Testis (tissue), 3 donors: ENCODE results near the gene PLEKHG5. TPM values are rescaled to one million over a fixed set of nuclear protein-coding genes. Genes with fewer than 3 reads are reported as not detected.

ENCODE experiments used
- DNase-seq: peaks from one replicate; pipeline ENCODE4 v3.0.0-alpha.2; 2019
- H3K27ac ChIP-seq, 2 donors: fragments of 200-600 bp; sonication (generic); one replicate each; pipeline ENCODE4 v1.5.1; 2019
- H3K27me3 ChIP-seq: fragments of 200-600 bp; sonication (generic); one replicate; pipeline ENCODE4 v1.5.1; 2019
- H3K36me3 ChIP-seq: fragments of 200-600 bp; sonication (generic); one replicate; pipeline ENCODE4 v1.5.1; 2017; ENCODE audit warnings: low read depth; ENCODE audit errors: missing control alignments
- H3K4me1 ChIP-seq: fragments of 200-600 bp; sonication (generic); one replicate; pipeline ENCODE4 v1.5.1; 2019
- H3K4me3 ChIP-seq, 2 donors: fragments of 200-600 bp; sonication (generic); one replicate each; pipeline ENCODE4 v1.5.1; 2017 to 2019
- H3K9me3 ChIP-seq: fragments of 200-600 bp; sonication (generic); one replicate; pipeline ENCODE4 v1.5.1; 2017
- CTCF ChIP-seq, 3 experiments: fragments of 450-650 bp in 2 of 3; fragments of 200-600 bp in 1 of 3; sonication (generic) in 1 of 3; IDR thresholded peaks; one replicate each; pipeline ENCODE4 v1.5.1; 2016 to 2019; ENCODE audit warnings: antibody characterized with exemption in 3 of 3, mild to moderate bottlenecking in 2 of 3, moderate library complexity in 1 of 3
- POLR2A ChIP-seq: fragments of 450-650 bp; IDR thresholded peaks from one replicate; pipeline ENCODE4 v1.6.1; 2017; ENCODE audit warnings: antibody characterized with exemption, mild to moderate bottlenecking, moderate library complexity
- WGBS, 2 donors: methylation state at CpG; one replicate each; pipeline ENCODE4 v1.1.5; 2018; 5-methylcytosine and 5-hydroxymethylcytosine counted together
- intact Hi-C: fragments of 100-400 bp; cut with DNase I; formaldehyde crosslinking; loops from one replicate; pipeline ENCODE4 v1.15.1; 2023; ENCODE audit warnings: low total_unique reads
- polyA plus RNA-seq: library from polyadenylated mRNA; stranded (reverse); fragments of 350-450 nt; fragmentation: Illumina TruSeq; extraction: RNeasy Lipid Tissue Mini Kit (QIAGEN cat#74804); gene quantifications from one replicate; pipeline ENCODE4 v1.2.3, GENCODE V29; 2014; ENCODE audit warnings: low read depth, low replicate concordance; ENCODE audit not compliant: insufficient read depth
- total RNA-seq, 2 donors: library from RNA; depleted of rRNA; stranded (reverse); fragments of >200 nt; gene quantifications; one replicate each; pipeline ENCODE4 v1.2.3, GENCODE V29; 2016

Gene PLEKHG5
- total and polyA plus RNA-seq, 3 donors from 2014 or later: 8.1 to 16.4 (median 13.7) TPM

- no peak for DNase-seq
- Histone ChIP-seq H3K9me3 (no peaks in the 10 kb centered on the region), H3K4me3 (no peak overlapping the region), H3K4me1 (no peaks in the 10 kb centered on the region), H3K36me3 (no peaks in the 10 kb centered on the region), H3K27me3 (no peaks in the 10 kb centered on the region), H3K27ac (no peak overlapping the region)
- intact Hi-C loops: no loop called here
- WGBS, 2 donors: 76 to 89% methylated on average over 6 to 30 of the region's 33 CpGs
- TF ChIP-seq CTCF (IDR thresholded peaks at IDR 0.05) (no peak), POLR2A (no peak)
These were observed 17.3 kb downstream of the PLEKHG5 start for GRCh38 chr1:6473974-6474814.

GRCh38 chr1:6473156-6473555, 18.3 kb downstream of the PLEKHG5 start:
- H3K4me1 ChIP-seq: no peaks in the 10 kb centered on the region
- 92 to 97% methylated on average over 16 to 18 of the region's 18 CpGs for WGBS, 2 donors
- TF ChIP-seq POLR2A: no peak
- no peak for TF ChIP-seq CTCF (IDR thresholded peaks at IDR 0.05)
- H3K4me3 ChIP-seq: no peak overlapping the region
- H3K27ac ChIP-seq: no peak overlapping the region
- intact Hi-C loops: no loop called here
- DNase-seq: no peak
- H3K36me3 ChIP-seq: no peaks in the 10 kb centered on the region
- H3K9me3 ChIP-seq: no peaks in the 10 kb centered on the region
- H3K27me3 ChIP-seq: no peaks in the 10 kb centered on the region

DNA sequence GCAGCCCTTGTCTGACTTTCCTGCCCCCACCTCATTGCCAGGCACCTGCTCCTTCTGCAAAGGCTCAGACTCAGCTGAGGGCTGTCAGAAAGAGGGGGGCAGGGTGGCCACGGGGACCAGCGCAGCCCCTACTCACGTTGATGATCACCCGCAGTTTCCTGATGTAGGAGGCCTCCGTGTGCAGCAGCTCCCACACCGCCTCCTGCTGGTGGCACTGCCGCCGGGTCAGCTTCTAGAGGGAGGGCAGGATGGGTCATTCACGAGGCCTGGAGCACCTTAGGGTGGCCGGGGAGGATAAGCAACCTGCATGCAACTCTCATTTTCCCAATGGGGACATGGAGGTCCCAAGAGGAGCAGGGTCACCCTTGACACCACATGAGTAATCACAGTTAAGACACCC, 19.1 kb downstream of the PLEKHG5 start:
- Histone ChIP-seq H3K4me1 (no peaks in the 10 kb centered on the region), H3K36me3 (no peaks in the 10 kb centered on the region), H3K4me3 (no peak overlapping the region), H3K27ac (no peak overlapping the region), H3K27me3 (no peaks in the 10 kb centered on the region), H3K9me3 (no peaks in the 10 kb centered on the region)
- intact Hi-C loops: no loop called here
- 83 to 87% methylated on average over 10 of the region's 10 CpGs for WGBS, 2 donors
- no peak for DNase-seq
- no peak for TF ChIP-seq POLR2A
- TF ChIP-seq CTCF (IDR thresholded peaks at IDR 0.05): no peak

- WGBS, 2 donors: 78 to 86% methylated on average over 6 to 7 of the region's 7 CpGs
- Histone ChIP-seq H3K4me3 (no peak overlapping the region), H3K36me3 (no peaks in the 10 kb centered on the region), H3K9me3 (no peaks in the 10 kb centered on the region), H3K27me3 (no peaks in the 10 kb centered on the region), H3K27ac (no peak overlapping the region), H3K4me1 (no peaks in the 10 kb centered on the region)
- no peak for DNase-seq
- intact Hi-C loops: no loop called here
- TF ChIP-seq POLR2A (no peak), CTCF (IDR thresholded peaks at IDR 0.05) (no peak)
These were observed 19.5 kb downstream of the PLEKHG5 start for GRCh38 chr1:6471970-6472368.
